GM21447 (cell line): Measurements from ENCODE around the gene NPIPA1.
"Not testable (repeated sequence)": the region's sequence is repeated elsewhere in the genome, so short reads cannot be mapped to it uniquely, and the experiment has no call there.

Experiments
- ATAC-seq: cut with Tn5 transposase; IDR thresholded peaks from one replicate; pipeline ENCODE4 v1.9.1; 2021; ENCODE audit not compliant: unreplicated experiment

NPIPA1 gene

GRCh38 chr16:14937143-14937542 is at the start of gene NPIPA1:
Gene NPIPA1, plus strand, starts transcription at chr16:14937443. Its CDS starts 0 bp downstream, at chr16:14937443.
- ATAC-seq: not testable (repeated sequence)

DNA sequence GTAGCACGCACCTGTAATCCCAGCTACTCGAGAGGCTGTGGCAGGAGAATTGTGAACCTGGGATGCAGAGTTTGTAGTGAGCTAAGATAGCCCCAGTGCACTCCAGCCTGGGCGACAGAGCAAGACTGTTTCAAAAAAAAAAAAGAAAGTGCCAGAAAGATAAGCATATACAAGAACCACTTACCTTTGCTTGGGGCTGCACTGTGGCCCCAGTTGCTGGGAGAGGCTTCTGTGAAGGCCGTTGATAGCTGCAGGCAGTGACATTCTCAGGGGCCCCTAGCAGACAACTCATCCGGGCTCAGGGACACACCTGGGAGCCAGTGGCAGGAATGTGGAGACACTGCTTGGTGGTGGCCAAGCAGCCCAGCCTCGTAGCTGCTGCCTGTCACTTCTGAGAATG is 45.1 kb upstream of the NPIPA1 start:
- not testable (repeated sequence) for ATAC-seq

DNA sequence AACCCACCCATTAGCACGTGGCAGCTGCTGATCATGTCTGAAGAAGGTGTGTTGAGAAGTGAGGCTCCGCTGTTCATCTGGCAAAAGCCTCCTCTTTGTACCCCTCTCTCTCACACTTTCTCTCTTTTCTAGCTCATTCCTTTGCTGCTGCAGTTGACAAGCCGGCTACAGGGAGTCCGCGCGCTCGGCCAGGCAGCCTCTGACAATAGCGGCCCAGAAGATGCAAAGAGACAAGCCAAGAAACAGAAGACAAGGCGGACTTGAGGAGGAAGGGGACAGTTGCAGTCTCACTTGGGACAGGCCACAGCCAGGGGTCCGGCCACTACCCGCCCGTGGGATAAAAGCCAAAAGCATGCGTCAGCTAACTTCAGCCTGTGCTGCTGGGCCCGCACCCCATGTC is 41.9 kb upstream of the NPIPA1 start:
- not testable (repeated sequence) for ATAC-seq

DNA sequence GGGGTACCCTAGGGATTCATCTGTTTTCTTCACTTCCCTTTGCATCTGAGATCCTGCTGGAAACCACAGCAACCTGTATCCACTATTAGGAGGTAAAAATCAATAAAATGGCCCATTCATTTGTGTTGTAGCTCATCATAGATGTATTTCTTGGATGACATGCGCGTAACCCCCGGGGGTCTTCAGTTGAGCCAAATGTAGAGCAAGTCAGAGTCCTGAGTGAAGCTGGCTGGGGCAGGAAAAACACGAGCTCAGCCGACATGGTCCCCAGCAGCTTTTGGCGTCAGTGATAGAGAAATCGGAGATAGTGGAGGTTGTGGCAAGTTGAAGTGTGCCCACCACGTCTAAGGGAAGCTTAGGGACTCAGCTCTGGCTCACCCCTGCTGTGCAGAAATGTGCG is 41.2 kb upstream of the NPIPA1 start:
- not testable (repeated sequence) for ATAC-seq

DNA sequence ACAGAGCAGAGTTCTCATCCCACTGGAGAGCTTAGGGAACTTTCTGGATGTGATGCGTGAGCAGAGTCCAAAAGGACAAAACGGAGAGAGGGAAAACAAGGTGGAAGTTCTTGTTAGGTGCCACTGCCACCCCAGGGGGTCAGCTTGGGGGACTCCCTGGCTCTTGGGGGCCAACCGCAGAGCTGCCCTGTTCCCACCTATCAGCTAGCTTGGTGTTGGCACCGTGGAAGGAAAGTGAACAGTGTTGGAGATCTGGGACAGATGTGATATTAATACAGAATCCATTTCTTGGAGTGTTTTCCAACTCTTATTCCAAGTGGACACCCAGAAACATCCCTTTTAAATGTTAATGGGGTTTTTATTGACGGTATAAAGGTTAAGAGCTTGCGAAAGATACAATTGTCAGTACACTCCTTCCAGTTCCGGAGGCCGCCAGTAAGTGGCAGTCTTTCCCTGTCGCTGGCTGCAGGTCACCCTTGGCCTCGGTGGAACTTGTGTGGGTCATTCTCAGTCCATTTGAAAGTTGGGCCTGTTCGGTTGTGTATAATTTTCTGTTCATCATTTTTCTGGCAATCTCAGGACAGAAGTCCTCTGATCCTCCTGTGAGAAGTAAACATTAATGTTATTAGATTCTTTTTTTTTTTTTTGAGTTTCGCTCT is 40.1 kb upstream of the NPIPA1 start:
- not testable (repeated sequence) for ATAC-seq

- not testable (repeated sequence) for ATAC-seq
Measured at GRCh38 chr16:14898162-14898561, 39.1 kb upstream of the NPIPA1 start.

- ATAC-seq: not testable (repeated sequence)
Measured at GRCh38 chr16:14903191-14903957, 33.9 kb upstream of the NPIPA1 start.

DNA sequence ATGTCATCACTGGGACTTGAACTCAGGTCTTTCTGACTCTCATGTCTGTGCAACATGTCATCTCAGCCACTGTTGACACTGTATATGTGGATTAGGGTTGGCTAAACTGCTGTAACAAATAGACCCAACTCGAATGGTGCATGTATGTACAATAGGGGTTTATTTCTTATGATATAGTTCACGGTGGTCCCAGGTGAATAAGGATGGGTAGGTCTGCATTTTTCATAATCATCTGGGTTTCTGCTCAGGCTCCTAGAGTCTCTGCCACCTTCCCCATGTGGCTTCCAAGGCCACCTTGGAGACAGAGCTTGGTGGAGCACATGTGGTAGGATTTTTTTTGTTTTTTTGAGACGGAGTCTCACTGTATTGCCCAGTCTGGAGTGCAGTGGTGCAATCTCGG is 27.5 kb upstream of the NPIPA1 start:
- not testable (repeated sequence) for ATAC-seq

DNA sequence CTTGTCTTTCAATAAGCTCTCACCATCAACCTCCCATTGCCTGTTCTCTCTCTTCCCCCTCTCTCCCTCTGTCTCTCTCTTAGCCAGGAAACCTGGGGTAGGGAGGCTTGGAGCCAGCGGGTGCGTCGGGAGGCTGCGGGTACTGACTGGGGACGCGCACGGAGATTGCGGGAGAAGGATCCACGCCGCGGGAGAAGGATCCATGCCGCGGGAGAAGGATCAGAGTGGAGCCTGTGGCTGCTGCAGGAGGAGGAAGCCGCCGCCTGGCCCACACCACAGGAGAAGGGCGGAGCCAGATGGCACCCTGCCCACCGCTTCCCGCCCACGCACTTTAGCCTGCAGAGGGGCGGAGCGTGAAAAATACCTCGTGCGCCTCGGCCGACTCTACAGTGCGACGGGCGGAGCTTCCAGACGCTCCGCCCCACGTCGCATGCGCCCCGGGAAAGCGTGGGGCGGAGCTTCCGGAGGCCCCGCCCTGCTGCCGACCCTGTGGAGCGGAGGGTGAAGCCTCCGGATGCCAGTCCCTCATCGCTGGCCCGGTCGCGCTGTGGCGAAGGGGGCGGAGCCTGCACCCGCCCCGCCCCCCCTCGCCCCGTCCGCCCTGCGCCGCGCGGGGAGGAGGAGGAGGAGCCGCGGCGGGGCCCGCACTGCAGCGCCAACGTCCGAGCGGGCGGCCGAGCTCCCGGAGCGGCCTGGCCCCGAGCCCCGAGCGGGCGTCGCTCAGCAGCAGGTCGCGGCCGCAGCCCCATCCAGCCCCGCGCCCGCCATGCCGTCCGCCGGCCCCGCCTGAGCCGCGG is 26.2 kb upstream of the NPIPA1 start:
- not testable (repeated sequence) for ATAC-seq

GRCh38 chr16:14911954-14912353 is 25.3 kb upstream of the NPIPA1 start:
- not testable (repeated sequence) for ATAC-seq

- ATAC-seq: not testable (repeated sequence)
Measured at GRCh38 chr16:14912588-14912987, 24.7 kb upstream of the NPIPA1 start.

GRCh38 chr16:14918504-14918903 is 18.7 kb upstream of the NPIPA1 start:
- ATAC-seq: not testable (repeated sequence)

- ATAC-seq: not testable (repeated sequence)
Measured at GRCh38 chr16:14919837-14920600, 17.2 kb upstream of the NPIPA1 start.

- not testable (repeated sequence) for ATAC-seq
Measured at GRCh38 chr16:14922285-14922684, 15.0 kb upstream of the NPIPA1 start.

GRCh38 chr16:14922968-14923367 is 14.3 kb upstream of the NPIPA1 start:
- not testable (repeated sequence) for ATAC-seq

- ATAC-seq: not testable (repeated sequence)
Measured at GRCh38 chr16:14923394-14924088, 13.7 kb upstream of the NPIPA1 start.

DNA sequence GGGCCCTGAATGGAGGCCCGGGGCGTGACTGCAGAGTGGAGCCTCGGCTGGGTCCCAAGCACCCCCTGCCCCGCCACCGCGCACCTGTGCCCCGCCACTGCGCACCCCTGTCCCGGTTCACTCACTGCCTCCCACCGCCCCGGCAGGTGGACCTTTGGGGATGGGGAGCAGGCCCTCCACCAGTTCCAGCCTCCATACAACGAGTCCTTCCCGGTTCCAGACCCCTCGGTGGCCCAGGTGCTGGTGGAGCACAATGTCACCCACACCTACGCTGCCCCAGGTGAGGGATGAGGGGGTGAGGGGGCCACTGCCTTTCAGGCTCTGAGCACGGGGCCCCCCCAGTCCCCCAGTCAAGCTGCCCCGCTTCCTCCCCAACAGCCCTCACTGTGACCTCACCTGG is 12.9 kb upstream of the NPIPA1 start:
- ATAC-seq: not testable (repeated sequence)

GRCh38 chr16:14924982-14925381 is 12.3 kb upstream of the NPIPA1 start:
- not testable (repeated sequence) for ATAC-seq

DNA sequence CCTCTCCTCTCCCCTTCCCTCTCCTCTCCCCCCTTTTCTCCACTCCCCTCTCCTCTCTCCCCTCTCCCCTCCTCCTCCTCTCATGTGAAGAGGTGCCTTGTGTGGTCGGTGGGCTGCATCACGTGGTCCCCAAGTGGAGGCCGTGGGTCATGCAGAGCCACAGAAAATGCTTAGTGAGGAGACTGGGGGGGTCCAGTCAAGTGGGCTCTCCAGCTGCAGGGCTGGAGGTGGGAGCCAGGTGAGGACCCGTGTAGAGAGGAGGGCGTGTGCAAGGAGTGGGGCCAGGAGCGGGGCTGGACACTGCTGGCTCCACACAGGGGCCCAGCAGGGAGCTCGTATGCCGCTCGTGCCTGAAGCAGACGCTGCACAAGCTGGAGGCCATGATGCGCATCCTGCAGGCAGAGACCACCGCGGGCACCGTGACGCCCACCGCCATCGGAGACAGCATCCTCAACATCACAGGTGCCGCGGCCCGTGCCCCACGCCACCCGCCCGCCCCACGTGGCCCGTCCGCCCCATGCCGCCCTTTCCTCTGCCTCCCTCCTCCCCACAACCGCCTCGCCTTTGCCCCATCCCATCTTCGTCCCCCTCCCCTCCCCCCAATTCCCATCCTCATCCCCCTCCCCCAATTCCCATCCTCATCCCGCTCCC is 9.1 kb upstream of the NPIPA1 start:
- ATAC-seq: not testable (repeated sequence)
